ENCODE results near the gene CYP46A1.

- TF ChIP-seq POLR2A (IDR thresholded peaks at IDR 0.05), result no peak
- TF ChIP-seq CTCF (IDR thresholded peaks at IDR 0.05), result no peak
These were observed 66.8 kb downstream of the CYP46A1 start for GRCh38 chr14:99750746-99751450.

Measured in uterus (tissue), 2 donors.